ENCODE data around the gene CTSE.
"Not testable (repeated sequence)": the region's sequence is repeated elsewhere in the genome, so short reads cannot be mapped to it uniquely, and the experiment has no call there.

Gene CTSE

GRCh38 chr1:206013026-206013795 lies 10.5 kb downstream of the CTSE start:
- DNase-seq = no peak

GRCh38 chr1:206012086-206012859 lies 11.4 kb downstream of the CTSE start:
- DNase-seq = peak; percentile 41 to 82

- no peak for DNase-seq
Observed at GRCh38 chr1:206011057-206011456, 12.6 kb downstream of the CTSE start.

- DNase-seq = no peak
Observed at GRCh38 chr1:206010060-206010459, 13.6 kb downstream of the CTSE start.

- DNase-seq = no peak
Observed at GRCh38 chr1:206006946-206007345, 16.7 kb downstream of the CTSE start.

DNA sequence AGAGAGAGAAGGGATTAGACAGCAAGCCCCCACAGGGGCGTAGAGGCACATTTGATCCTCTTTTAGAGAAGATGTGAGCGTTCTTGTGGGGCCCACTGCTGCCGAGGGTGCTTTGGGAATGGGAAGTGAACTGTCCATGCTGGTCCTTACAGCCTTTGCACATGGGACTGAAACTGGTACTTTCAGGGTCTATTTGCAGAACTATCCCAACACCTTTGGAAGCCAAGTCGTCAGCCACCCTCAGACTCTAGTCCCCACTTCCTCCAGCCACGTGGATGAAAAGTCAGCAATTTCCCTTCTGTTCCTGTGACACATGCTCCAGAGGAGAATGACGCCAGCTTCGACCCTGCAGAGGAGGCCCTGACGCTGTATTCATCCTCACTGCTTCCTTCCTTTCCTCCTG lies 17.9 kb downstream of the CTSE start:
- peak in 1 of 2 donors; percentile 16 for DNase-seq

- no peak for DNase-seq
Observed at GRCh38 chr1:206005234-206005633, 18.5 kb downstream of the CTSE start.

DNA sequence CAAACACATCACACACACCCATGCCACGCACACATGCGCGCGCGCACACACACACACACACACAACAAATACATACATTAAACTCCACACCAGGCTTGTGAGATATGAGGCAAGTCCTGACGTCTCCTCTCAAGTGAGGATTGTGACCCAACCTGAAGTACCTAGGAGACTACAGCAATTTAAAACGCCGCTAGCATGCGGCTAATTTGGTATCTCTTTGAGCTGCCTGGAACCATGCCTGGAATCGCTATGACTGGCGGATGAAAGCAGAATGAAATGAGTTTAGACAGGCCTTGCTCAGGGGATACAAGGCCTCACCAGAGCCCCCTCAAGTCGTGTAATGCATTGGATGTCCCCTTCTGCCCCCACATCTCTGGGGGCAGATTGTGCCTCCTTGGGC lies 18.9 kb downstream of the CTSE start:
- DNase-seq = no peak

GRCh38 chr1:206003854-206004800 lies 19.6 kb downstream of the CTSE start:
- no peak for DNase-seq

DNA sequence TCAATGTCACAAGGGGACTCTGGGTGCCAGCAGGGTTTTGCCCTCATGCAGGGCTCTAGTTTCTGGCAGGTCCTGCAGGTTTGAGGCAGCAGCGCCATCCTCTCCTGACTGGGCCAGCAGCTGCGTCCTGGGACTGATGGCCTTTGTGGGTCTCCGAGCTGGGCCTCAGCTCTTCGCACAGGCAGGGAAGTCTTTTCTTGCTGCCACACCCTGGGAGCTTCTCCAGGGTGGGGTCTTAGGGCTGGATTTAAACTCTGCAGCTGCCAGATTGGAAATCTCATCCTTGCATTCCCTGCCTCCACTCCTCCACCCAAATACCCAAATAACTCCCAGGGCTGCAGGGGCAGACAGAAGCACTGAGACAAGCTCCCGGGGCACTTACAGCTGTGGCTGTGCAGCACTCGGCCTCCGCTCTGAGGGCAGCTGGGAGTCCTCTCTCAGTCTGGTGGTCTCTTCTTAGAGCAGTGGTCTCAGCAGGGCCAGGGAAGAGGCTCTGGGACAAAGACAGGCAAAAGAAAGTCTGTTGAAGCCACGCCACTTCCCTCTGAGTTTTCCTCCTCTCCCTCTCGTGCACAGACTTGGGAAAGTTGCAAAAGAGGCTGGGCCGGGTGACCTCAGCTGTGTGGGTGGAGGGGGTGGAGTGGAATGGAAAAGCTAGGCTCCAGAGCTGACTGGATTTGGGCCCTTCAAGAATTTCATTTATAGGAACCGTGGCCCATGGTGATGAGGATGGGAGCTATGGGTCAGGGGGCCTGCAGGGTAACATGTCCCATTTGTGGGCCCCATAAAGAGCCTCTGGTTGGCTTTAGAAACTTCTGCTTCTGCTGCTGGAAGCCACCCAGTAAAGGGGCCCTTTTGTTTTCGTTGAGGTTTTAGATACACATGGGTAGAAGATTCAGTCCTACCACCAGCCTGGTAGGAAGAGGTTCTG lies 20.6 kb downstream of the CTSE start, which contains the start of gene RAB7B:
Gene RAB7B (minus strand): TSS at position 525 of the 931 bp plus-strand sequence. CDS start 9,260 bp downstream, outside the sequence.
- no peak for DNase-seq

DNA sequence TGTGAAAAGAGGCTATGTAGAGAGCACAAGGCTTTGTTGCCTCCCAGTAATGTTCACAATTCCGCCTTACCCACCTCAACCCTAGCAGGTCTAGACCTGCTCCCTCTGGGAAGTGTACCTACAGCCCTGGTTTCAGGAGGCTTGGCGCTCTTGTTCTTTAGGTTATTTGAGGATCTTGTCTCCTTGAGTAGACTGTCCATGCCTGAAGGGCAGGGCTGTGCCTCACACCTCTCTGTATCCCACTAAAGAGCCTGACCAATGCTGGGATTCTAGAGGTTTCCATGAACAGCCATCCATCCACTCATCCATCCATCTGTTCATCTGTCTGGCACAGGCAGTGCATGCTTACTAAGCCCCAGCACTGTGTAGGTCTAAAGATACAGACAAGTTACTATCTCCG lies 21.5 kb downstream of the CTSE start:
- no peak for DNase-seq

DNA sequence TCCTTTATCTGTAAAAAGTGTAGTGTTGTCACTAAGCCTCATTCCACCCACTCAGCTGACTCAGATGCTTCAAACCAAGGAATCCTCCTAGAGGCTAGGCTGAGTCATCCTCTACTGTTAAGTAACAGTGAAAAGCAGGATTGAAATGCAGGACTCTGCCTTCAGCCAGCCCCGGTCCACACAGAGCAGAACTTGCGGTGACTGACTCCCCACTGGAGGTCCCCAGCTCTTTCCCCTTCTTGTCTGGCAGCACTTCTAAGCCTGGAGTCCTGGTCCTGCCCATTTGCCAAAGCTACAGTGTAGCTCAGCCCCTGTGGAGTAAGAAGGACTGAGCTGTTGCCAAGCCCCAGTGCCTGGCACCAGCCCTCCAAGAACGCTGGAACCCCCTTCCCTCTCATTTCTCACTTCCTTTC lies 22.2 kb downstream of the CTSE start:
- DNase-seq = peak in 1 of 2 donors; percentile 53

GRCh38 chr1:206000641-206001339 lies 22.9 kb downstream of the CTSE start:
- no peak for DNase-seq

- no peak for DNase-seq
Observed at GRCh38 chr1:205998457-205999241, 25.0 kb downstream of the CTSE start.

GRCh38 chr1:205996641-205997040 lies 27.1 kb downstream of the CTSE start:
- not testable (repeated sequence) for DNase-seq

DNA sequence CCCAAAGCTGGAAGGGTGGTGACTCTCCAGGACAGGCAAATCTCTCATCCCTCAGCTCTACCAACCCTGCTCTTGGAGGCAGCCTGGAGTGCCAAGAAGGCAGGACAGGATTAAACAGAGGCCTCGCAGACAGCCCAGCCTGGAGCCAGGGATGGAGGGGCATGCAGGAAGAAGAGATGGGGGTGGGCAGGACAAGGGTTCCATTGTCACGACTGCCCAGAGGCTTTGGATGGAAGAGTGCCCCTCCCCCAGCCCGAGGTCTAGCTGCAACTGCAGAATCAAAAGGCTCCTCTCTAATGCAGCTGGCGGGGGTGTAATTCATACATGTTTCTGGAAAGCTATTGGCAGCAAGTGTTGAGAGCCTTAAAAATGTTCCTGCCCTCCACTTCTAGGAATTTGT lies 29.3 kb downstream of the CTSE start:
- DNase-seq = no peak

DNA sequence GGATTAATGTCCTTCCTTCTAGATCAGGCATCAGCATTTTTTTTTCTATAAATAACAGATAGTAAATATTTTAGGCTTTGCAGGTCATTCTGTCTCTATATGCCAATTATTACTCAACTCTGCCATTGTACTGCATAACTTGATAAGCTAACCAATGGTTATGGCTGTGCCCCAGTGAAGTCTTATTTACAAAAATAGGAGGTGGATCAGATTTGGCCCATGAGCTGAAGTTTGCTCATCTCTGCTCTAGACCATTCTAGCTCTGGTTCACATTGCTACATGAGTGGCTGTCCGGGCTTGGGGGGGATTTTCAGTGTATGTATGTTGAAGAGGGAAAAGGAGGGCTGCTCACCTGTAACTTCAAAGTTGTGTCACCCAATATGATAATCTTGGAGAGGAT lies 30.6 kb downstream of the CTSE start:
- DNase-seq = no peak

GRCh38 chr1:205992218-205992882 lies 31.3 kb downstream of the CTSE start:
- no peak for DNase-seq

GRCh38 chr1:205991237-205991636 lies 32.5 kb downstream of the CTSE start:
- no peak for DNase-seq

GRCh38 chr1:205990226-205990625 lies 33.5 kb downstream of the CTSE start:
- no peak for DNase-seq

All from CD4-positive, alpha-beta T cell treated with Interleukin-4 for 1 hour (primary cell).